ENCODE measurements around the gene BBOX1.

The BBOX1 gene

GRCh38 chr11:27119396-27119795, 78.8 kb downstream of the BBOX1 start:
- TF ChIP-seq NFIC (IDR thresholded peaks at IDR 0.05), result no peak
- TF ChIP-seq CEBPB (IDR thresholded peaks at IDR 0.05), result no peak
- TF ChIP-seq REST (IDR thresholded peaks at IDR 0.05; ENCODE audit: low read depth), result no peak
- no peak for TF ChIP-seq TEAD4 (IDR thresholded peaks at IDR 0.05)
- no peak for TF ChIP-seq EP300 (IDR thresholded peaks at IDR 0.05; ENCODE audit: borderline replicate concordance)
- TF ChIP-seq RAD21 (IDR thresholded peaks at IDR 0.05; ENCODE audit: low read depth), result no peak
- no peak for TF ChIP-seq CREB1 (IDR thresholded peaks at IDR 0.05; ENCODE audit: low read depth)
- TF ChIP-seq MAX (IDR thresholded peaks at IDR 0.05), result no peak
- no peak for TF ChIP-seq YY1 (IDR thresholded peaks at IDR 0.05; ENCODE audit: low read depth)
- no peak for TF ChIP-seq TCF12 (IDR thresholded peaks at IDR 0.05; ENCODE audit: low read depth)
- TF ChIP-seq TAF1 (IDR thresholded peaks at IDR 0.05; ENCODE audit: low read depth), result no peak
- TF ChIP-seq FOXM1 (IDR thresholded peaks at IDR 0.05; ENCODE audit: borderline replicate concordance, low read depth), result no peak
- TF ChIP-seq USF1 (IDR thresholded peaks at IDR 0.05), result no peak

- no peak for TF ChIP-seq EGR1 (IDR thresholded peaks at IDR 0.05)
Measured at GRCh38 chr11:27120211-27120610, 79.6 kb downstream of the BBOX1 start.

- TF ChIP-seq MAX (IDR thresholded peaks at IDR 0.05) (no peak), FOXM1 (IDR thresholded peaks at IDR 0.05; ENCODE audit: borderline replicate concordance, low read depth) (no peak), EGR1 (IDR thresholded peaks at IDR 0.05) (no peak)
Measured at GRCh38 chr11:27122001-27122400, 81.4 kb downstream of the BBOX1 start.

GRCh38 chr11:27124514-27125264, 84.1 kb downstream of the BBOX1 start:
- TF ChIP-seq YY1 (IDR thresholded peaks at IDR 0.05; ENCODE audit: low read depth) (no peak), RAD21 (IDR thresholded peaks at IDR 0.05; ENCODE audit: low read depth) (peak; percentile 22; the same call in 1 of the 2 replicates)

GRCh38 chr11:27129686-27130085, 89.1 kb downstream of the BBOX1 start:
- TF ChIP-seq REST (IDR thresholded peaks at IDR 0.05; ENCODE audit: low read depth) (no peak), CREB1 (IDR thresholded peaks at IDR 0.05; ENCODE audit: low read depth) (no peak), TCF12 (IDR thresholded peaks at IDR 0.05; ENCODE audit: low read depth) (no peak), TEAD4 (IDR thresholded peaks at IDR 0.05) (no peak)

- TF ChIP-seq EP300 (IDR thresholded peaks at IDR 0.05; ENCODE audit: borderline replicate concordance) (no peak), YY1 (IDR thresholded peaks at IDR 0.05; ENCODE audit: low read depth) (no peak), EGR1 (IDR thresholded peaks at IDR 0.05) (no peak), RAD21 (IDR thresholded peaks at IDR 0.05; ENCODE audit: low read depth) (no peak), ZBTB7A (IDR thresholded peaks at IDR 0.05; ENCODE audit: low read depth) (no peak), TCF12 (IDR thresholded peaks at IDR 0.05; ENCODE audit: low read depth) (no peak)
Measured at GRCh38 chr11:27130806-27131205, 90.2 kb downstream of the BBOX1 start.

GRCh38 chr11:27138716-27139115, 98.1 kb downstream of the BBOX1 start:
- TF ChIP-seq MAX (IDR thresholded peaks at IDR 0.05), result no peak
- TF ChIP-seq YY1 (IDR thresholded peaks at IDR 0.05; ENCODE audit: low read depth), result no peak

Data from Ishikawa (cell line).